Activated T-cell treated with anti-CD3 and anti-CD28 coated beads for 1 hour (primary cell): ENCODE data around the gene ANAPC16.
"Not testable (repeated sequence)": the region's sequence is repeated elsewhere in the genome, so short reads cannot be mapped to it uniquely, and the experiment has no call there.

Experiments
- DNase-seq: peaks from one replicate; pipeline ENCODE4 v3.0.0-alpha.2; 2020; ENCODE audit warnings: low read depth

ANAPC16 gene

GRCh38 chr10:72215611-72216549 lies at the start of gene ANAPC16, which contains the start of gene ASCC1:
Gene ANAPC16 (plus strand): TSS chr10:72216012. CDS start chr10:72223915, 7,903 bp downstream.
Gene ASCC1 (minus strand): TSS chr10:72216276. CDS start chr10:72213298, 2,978 bp downstream.
- peak; percentile 92 for DNase-seq

GRCh38 chr10:72167118-72167517 lies 48.7 kb upstream of the ANAPC16 start:
- no peak for DNase-seq

- no peak for DNase-seq
Measured at GRCh38 chr10:72170263-72170662, 45.5 kb upstream of the ANAPC16 start.

GRCh38 chr10:72170733-72171132 lies 45.1 kb upstream of the ANAPC16 start:
- no peak for DNase-seq

- DNase-seq = no peak
Measured at GRCh38 chr10:72171175-72171630, 44.6 kb upstream of the ANAPC16 start.

GRCh38 chr10:72173262-72173618 lies 42.6 kb upstream of the ANAPC16 start:
- no peak for DNase-seq

GRCh38 chr10:72173619-72174296 lies 42.1 kb upstream of the ANAPC16 start:
- DNase-seq = no peak

GRCh38 chr10:72174297-72174662 lies 41.5 kb upstream of the ANAPC16 start:
- DNase-seq = no peak

GRCh38 chr10:72175149-72175548 lies 40.7 kb upstream of the ANAPC16 start:
- no peak for DNase-seq

GRCh38 chr10:72176701-72177100 lies 39.1 kb upstream of the ANAPC16 start:
- DNase-seq = no peak

- DNase-seq = no peak
Measured at GRCh38 chr10:72177454-72177853, 38.4 kb upstream of the ANAPC16 start.

- DNase-seq = no peak
Measured at GRCh38 chr10:72184156-72184555, 31.7 kb upstream of the ANAPC16 start.

GRCh38 chr10:72186258-72186981 lies 29.4 kb upstream of the ANAPC16 start:
- no peak for DNase-seq

GRCh38 chr10:72186982-72187330 lies 28.9 kb upstream of the ANAPC16 start:
- DNase-seq = no peak

- no peak for DNase-seq
Measured at GRCh38 chr10:72194949-72195348, 20.9 kb upstream of the ANAPC16 start.

GRCh38 chr10:72200883-72201282 lies 14.9 kb upstream of the ANAPC16 start:
- DNase-seq = no peak

GRCh38 chr10:72201293-72201692 lies 14.5 kb upstream of the ANAPC16 start:
- DNase-seq = no peak

- no peak for DNase-seq
Measured at GRCh38 chr10:72204296-72204695, 11.5 kb upstream of the ANAPC16 start.

GRCh38 chr10:72204724-72205123 lies 11.1 kb upstream of the ANAPC16 start:
- DNase-seq = no peak

- no peak for DNase-seq
Measured at GRCh38 chr10:72206511-72207229, 9.1 kb upstream of the ANAPC16 start.

GRCh38 chr10:72208526-72208925 lies 7.3 kb upstream of the ANAPC16 start:
- DNase-seq = not testable (repeated sequence)

GRCh38 chr10:72211381-72211780 lies 4.4 kb upstream of the ANAPC16 start:
- DNase-seq = not testable (repeated sequence)
